ENCODE data around the gene MMP2.

DNA sequence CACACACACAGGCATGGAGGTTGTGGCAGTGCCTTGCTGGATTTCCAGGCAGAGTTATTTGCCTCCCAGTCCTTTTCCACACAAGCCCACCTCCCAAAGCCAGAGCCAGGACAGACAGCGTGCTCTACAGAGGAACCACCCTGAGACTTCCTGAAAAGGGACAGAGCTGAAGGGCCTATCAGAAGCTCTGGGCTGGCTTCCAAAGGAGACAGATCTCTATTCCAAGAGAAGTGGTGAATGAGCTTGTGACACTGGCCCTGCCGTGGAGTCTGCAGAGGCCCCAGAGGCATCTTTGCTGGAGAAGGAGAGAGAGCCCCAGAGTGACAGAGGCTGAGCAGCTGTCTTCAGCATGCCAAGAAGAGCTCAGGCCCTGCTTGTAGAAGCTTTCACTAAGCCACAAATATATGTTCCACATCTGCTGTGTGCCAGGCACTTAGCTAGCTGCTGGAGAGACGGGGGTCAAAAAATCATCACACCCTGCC, 21.6 kb downstream of the MMP2 start:
- no peak for TF ChIP-seq POLR2A (IDR thresholded peaks at IDR 0.05; ENCODE audit: low read depth)
- TF ChIP-seq, protein P1, sequence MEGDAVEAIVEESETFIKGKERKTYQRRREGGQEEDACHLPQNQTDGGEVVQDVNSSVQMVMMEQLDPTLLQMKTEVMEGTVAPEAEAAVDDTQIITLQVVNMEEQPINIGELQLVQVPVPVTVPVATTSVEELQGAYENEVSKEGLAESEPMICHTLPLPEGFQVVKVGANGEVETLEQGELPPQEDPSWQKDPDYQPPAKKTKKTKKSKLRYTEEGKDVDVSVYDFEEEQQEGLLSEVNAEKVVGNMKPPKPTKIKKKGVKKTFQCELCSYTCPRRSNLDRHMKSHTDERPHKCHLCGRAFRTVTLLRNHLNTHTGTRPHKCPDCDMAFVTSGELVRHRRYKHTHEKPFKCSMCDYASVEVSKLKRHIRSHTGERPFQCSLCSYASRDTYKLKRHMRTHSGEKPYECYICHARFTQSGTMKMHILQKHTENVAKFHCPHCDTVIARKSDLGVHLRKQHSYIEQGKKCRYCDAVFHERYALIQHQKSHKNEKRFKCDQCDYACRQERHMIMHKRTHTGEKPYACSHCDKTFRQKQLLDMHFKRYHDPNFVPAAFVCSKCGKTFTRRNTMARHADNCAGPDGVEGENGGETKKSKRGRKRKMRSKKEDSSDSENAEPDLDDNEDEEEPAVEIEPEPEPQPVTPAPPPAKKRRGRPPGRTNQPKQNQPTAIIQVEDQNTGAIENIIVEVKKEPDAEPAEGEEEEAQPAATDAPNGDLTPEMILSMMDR (IDR thresholded peaks at IDR 0.05), result no peak

Data from esophagus muscularis mucosa (tissue), 3 donors.